ENCODE data around the gene RFTN1. TPM values are rescaled to one million over a fixed set of nuclear protein-coding genes. Genes with fewer than 3 reads are reported as not detected.
A peak's percentile ranks its signal among the peaks of the same experiment; 100 is the strongest.

RFTN1 gene
- total and polyA plus RNA-seq, 11 donors, result 17.1 to 40.8 (median 26.4) TPM

DNA sequence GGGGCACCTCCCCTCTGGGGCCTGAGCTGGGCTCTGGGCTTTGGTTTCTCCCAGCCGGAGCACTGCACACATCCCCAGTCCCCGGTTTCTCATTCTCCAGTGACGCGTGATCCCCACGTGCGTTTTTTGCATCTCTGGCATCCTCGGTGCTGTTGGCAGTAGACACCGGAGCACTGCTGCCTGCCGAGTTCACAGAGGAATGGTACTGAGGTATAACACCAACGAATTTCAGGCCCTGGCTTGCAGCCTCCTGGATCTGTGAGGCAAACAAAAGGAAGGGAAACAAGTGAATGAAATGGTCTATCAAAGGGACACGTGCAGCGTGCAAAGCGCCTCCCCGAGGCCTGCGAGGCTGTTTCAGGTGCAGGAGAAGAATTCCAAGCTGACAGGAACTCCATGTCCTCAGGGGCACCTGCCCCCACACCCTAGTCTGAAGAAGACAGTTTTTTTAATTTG is 135.6 kb downstream of the RFTN1 start:
- TF ChIP-seq POLR2A (IDR thresholded peaks at IDR 0.05), result no peak
- TF ChIP-seq, protein P1, sequence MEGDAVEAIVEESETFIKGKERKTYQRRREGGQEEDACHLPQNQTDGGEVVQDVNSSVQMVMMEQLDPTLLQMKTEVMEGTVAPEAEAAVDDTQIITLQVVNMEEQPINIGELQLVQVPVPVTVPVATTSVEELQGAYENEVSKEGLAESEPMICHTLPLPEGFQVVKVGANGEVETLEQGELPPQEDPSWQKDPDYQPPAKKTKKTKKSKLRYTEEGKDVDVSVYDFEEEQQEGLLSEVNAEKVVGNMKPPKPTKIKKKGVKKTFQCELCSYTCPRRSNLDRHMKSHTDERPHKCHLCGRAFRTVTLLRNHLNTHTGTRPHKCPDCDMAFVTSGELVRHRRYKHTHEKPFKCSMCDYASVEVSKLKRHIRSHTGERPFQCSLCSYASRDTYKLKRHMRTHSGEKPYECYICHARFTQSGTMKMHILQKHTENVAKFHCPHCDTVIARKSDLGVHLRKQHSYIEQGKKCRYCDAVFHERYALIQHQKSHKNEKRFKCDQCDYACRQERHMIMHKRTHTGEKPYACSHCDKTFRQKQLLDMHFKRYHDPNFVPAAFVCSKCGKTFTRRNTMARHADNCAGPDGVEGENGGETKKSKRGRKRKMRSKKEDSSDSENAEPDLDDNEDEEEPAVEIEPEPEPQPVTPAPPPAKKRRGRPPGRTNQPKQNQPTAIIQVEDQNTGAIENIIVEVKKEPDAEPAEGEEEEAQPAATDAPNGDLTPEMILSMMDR (IDR thresholded peaks at IDR 0.05), result no peak
- peaks cover 10 to 72% (median 44%) of the 10 kb centered on the region in 12 donors for H3K4me1 ChIP-seq
- no peak overlapping the region for H3K4me3 ChIP-seq
- no peaks in the 10 kb centered on the region for H3K27me3 ChIP-seq
- H3K27ac ChIP-seq, result peak overlapping the region in 5 of 12 donors; percentile 6 to 41 (median 15)
- peaks cover 0 to 20% (median 3%) of the 10 kb centered on the region in 9 donors for H3K36me3 ChIP-seq
- ATAC-seq, result peak in 1 of 4 donors; percentile 11
- 59 to 74% (median 68%) methylated on average over 15 of the region's 15 CpGs for WGBS, 4 donors
- no peak for DNase-seq
- intact Hi-C loops (cut with DNase I), result loop anchor here in 3 of 10 donors (10.0 kb wide), 1 partner anchor 137 kb away; the partner anchor contains the start of gene RFTN1 (in 3 of the 3)
- no peaks in the 10 kb centered on the region for H3K9me3 ChIP-seq

DNA sequence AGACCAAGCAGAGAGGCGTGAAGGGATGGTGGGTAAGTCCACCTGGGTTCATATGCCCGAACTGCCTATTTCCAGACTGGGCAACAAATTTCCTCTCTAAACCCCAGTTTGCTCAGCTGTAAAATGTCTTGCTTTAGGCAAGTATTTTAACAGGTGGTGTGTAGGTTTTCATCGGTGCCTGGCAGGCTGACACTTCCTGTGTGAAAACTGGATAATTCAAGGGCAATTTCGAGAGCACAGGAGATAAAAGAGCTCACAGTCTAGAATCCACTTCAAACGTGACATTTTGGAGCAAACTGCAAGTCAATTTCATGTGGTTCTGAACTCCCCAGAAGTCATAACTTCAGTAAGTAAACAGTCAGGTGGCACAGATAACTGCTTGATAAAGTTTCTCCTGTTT is 136.3 kb downstream of the RFTN1 start:
- WGBS, 4 donors, result 50 to 62% (median 54%) methylated on average over 5 of the region's 5 CpGs
- H3K27me3 ChIP-seq, result no peaks in the 10 kb centered on the region
- intact Hi-C loops (cut with DNase I), result loop anchor here in 3 of 10 donors (10.0 kb wide), 1 partner anchor 138 kb away; the partner anchor contains the start of gene RFTN1 (in 3 of the 3)
- TF ChIP-seq, protein P1 (IDR thresholded peaks at IDR 0.05), result no peak
- H3K4me3 ChIP-seq, result no peak overlapping the region
- ATAC-seq (no peak), DNase-seq (no peak)
- H3K9me3 ChIP-seq, result no peaks in the 10 kb centered on the region
- H3K36me3 ChIP-seq, result peaks cover 0 to 20% (median 3%) of the 10 kb centered on the region in 9 donors
- H3K4me1 ChIP-seq, result peaks cover 11 to 72% (median 51%) of the 10 kb centered on the region in 12 donors
- H3K27ac ChIP-seq, result peak overlapping the region in 6 of 12 donors; percentile 6 to 56 (median 37)

DNA sequence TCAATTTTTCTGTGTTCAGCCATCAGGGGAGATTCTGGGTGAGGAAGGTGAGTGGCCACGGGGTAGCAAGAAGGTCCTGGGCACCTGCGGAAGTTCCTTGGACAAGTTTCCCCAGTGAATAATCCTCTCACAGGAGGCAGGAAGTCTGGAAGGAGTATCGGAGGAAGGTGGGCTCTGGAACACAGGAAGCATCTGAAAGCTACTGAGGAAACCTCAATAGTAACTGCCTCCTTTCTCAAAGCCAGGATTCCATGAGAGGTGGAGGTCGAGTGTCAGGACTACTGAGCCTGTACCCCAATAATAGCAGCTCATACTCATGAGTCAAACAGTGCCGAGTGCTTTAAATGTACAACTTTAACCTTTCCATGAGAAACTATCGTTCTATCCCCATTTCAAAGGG is 137.6 kb downstream of the RFTN1 start:
- Histone ChIP-seq H3K4me1 (peaks cover 16 to 82% (median 64%) of the 10 kb centered on the region in 12 donors), H3K27me3 (no peaks in the 10 kb centered on the region), H3K27ac (peak overlapping the region in 9 of 12 donors; percentile 19 to 75 (median 56)), H3K9me3 (no peaks in the 10 kb centered on the region), H3K4me3 (no peak overlapping the region), H3K36me3 (peaks cover 0 to 20% (median 3%) of the 10 kb centered on the region in 9 donors)
- ATAC-seq (no peak), DNase-seq (no peak)
- 54 to 69% (median 68%) methylated on average over 6 of the region's 6 CpGs for WGBS, 4 donors
- intact Hi-C loops (cut with DNase I), result loop anchor here in 3 of 10 donors (10.0 kb wide), 1 partner anchor 139 kb away; the partner anchor contains the start of gene RFTN1 (in 3 of the 3)
- no peak for TF ChIP-seq POLR2A (IDR thresholded peaks at IDR 0.05)

DNA sequence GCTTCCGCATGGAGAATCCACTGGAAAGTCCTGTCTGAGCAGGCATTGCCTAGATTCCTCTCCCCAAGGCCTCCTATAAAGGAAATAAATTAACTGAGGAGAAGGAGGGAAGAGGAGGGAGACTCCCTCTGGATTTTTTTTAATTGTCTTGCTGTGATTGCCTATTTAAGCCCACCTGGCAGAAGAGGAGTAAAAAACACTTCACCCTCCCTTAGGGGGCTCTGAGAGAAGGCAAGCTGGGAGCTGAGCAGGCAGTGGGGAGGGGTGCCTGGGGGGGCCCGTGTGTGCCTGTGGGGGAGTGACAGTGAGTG is 138.6 kb downstream of the RFTN1 start:
- TF ChIP-seq POLR2A (IDR thresholded peaks at IDR 0.05), result no peak
- TF ChIP-seq, protein P1 (IDR thresholded peaks at IDR 0.05), result no peak
- no peaks in the 10 kb centered on the region for H3K27me3 ChIP-seq
- peaks cover 0 to 24% (median 3%) of the 10 kb centered on the region in 9 donors for H3K36me3 ChIP-seq
- ATAC-seq, result no peak
- H3K27ac ChIP-seq, result peak overlapping the region in 10 of 12 donors; percentile 23 to 78 (median 62)
- no peaks in the 10 kb centered on the region for H3K9me3 ChIP-seq
- peaks cover 24 to 92% (median 74%) of the 10 kb centered on the region in 12 donors for H3K4me1 ChIP-seq
- H3K4me3 ChIP-seq, result no peak overlapping the region
- intact Hi-C loops (cut with DNase I), result loop anchor here in 5 of 10 donors (5.0 to 10.0 kb wide), 5 partner anchors 88 to 140 kb away; partner anchors contain the start of gene RFTN1 (in 5 of the 5)
- WGBS, 4 donors, result 43 to 67% (median 56%) methylated on average over 2 of the region's 2 CpGs
- DNase-seq, result no peak

Measured in heart left ventricle (tissue), 16 donors.